OCI-LY3 (cell line): ENCODE results near the gene PCSK2.

Experiments used
- H2AFZ ChIP-seq: fragments of 200-600, 300-600 bp; shearing (Covaris generic); 2 replicates; pipeline ENCODE4 v1.6.0; 2014; ENCODE audit warnings: antibody characterized with exemption, low read depth, low read length
- H3K27ac ChIP-seq: fragments of 200-600, 300-600 bp; sonication (generic); 2 replicates; pipeline ENCODE4 v1.5.1; 2014; ENCODE audit warnings: mild to moderate bottlenecking, low read length, moderate library complexity, mixed read lengths
- H3K27me3 ChIP-seq: fragments of 200-600, 300-600 bp; sonication (generic); 2 replicates; pipeline ENCODE4 v1.6.1; 2014; ENCODE audit warnings: low read depth, low read length, mixed read lengths
- H3K36me3 ChIP-seq: fragments of 200-600, 300-600 bp; sonication (generic); replicated peaks from 2 replicates; pipeline ENCODE3; 2014; ENCODE audit warnings: low read depth, low read length, mixed read lengths
- H3K4me1 ChIP-seq: fragments of 300-600, 200-600 bp; sonication (generic); 2 replicates; pipeline ENCODE4 v1.6.1; 2014; ENCODE audit warnings: low read length, mixed read lengths
- H3K4me2 ChIP-seq: fragments of 200-600, 300-600 bp; sonication (generic); 2 replicates; pipeline ENCODE4 v1.6.1; 2014; ENCODE audit warnings: low read length, mixed read lengths
- H3K4me3 ChIP-seq: fragments of 300-600, 200-600 bp; sonication (generic); 2 replicates; pipeline ENCODE4 v1.5.1; 2014; ENCODE audit warnings: antibody characterized with exemption, mild to moderate bottlenecking, low read length, moderate library complexity
- H3K79me2 ChIP-seq: fragments of 300-600, 200-600 bp; shearing (Covaris generic); 2 replicates; pipeline ENCODE4 v1.6.1; 2014; ENCODE audit warnings: mild to moderate bottlenecking, low read length, mixed read lengths
- H3K9ac ChIP-seq: fragments of 300-600, 200-600 bp; shearing (Covaris generic); 2 replicates; pipeline ENCODE4 v1.6.0; 2014; ENCODE audit warnings: mild to moderate bottlenecking, low read length, moderate library complexity
- H3K9me3 ChIP-seq: fragments of 200-600, 300-600 bp; shearing (Covaris generic); 2 replicates; pipeline ENCODE4 v1.6.1; 2014; ENCODE audit warnings: low read length, mixed read lengths; ENCODE audit not compliant: insufficient read depth
- H4K20me1 ChIP-seq: fragments of 200-600, 300-600 bp; sonication (generic); 2 replicates; pipeline ENCODE4 v1.6.1; 2016; ENCODE audit warnings: low read length, mixed read lengths; ENCODE audit not compliant: insufficient read depth
- EZH2phosphoT487 ChIP-seq: fragments of 200-600 bp; shearing (Covaris generic); IDR thresholded peaks from 2 replicates; pipeline ENCODE4 v1.6.1; 2018; ENCODE audit warnings: antibody characterized with exemption, mixed run types, low read depth
- TF ChIP-seq, protein P1 (sequence below): fragments of 200-600, 300-600 bp; sonication (generic); IDR thresholded peaks from 2 replicates; pipeline ENCODE4 v1.5.1; 2014; ENCODE audit warnings: antibody characterized with exemption, low read length, low read depth

The PCSK2 gene

DNA sequence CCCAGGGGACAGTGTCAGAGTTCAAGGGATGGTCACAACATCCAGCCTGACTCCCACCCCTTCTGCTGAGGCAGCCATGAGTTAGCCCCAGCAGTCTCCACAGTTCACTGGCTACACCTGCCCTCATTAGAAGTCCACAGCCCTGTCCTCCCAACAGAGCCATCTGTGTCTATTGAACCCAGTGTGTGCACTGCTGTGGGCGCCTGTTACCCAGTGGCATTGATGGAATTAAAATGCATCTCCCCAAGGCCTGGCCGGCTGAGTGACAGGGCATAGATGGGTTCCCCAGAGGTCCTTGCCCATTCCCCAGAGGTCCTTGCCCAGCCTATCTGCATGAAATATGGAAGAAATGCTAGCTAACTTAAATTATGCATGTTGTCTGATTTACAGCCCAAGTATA, 73.3 kb downstream of the PCSK2 start:
- no peaks in the 10 kb centered on the region for H3K36me3 ChIP-seq
- no peak overlapping the region for H3K9ac ChIP-seq
- no peak overlapping the region for H3K4me2 ChIP-seq
- H3K79me2 ChIP-seq = no peaks in the 10 kb centered on the region
- no peaks in the 10 kb centered on the region for H3K9me3 ChIP-seq
- no peaks in the 10 kb centered on the region for H4K20me1 ChIP-seq
- H3K4me1 ChIP-seq = no peaks in the 10 kb centered on the region
- no peak overlapping the region for H3K27ac ChIP-seq
- no peak overlapping the region for H3K4me3 ChIP-seq
- no peak for TF ChIP-seq EZH2phosphoT487
- TF ChIP-seq, protein P1, sequence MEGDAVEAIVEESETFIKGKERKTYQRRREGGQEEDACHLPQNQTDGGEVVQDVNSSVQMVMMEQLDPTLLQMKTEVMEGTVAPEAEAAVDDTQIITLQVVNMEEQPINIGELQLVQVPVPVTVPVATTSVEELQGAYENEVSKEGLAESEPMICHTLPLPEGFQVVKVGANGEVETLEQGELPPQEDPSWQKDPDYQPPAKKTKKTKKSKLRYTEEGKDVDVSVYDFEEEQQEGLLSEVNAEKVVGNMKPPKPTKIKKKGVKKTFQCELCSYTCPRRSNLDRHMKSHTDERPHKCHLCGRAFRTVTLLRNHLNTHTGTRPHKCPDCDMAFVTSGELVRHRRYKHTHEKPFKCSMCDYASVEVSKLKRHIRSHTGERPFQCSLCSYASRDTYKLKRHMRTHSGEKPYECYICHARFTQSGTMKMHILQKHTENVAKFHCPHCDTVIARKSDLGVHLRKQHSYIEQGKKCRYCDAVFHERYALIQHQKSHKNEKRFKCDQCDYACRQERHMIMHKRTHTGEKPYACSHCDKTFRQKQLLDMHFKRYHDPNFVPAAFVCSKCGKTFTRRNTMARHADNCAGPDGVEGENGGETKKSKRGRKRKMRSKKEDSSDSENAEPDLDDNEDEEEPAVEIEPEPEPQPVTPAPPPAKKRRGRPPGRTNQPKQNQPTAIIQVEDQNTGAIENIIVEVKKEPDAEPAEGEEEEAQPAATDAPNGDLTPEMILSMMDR = no peak
- H2AFZ ChIP-seq = no peak overlapping the region
- peaks cover 21% of the 10 kb centered on the region for H3K27me3 ChIP-seq

DNA sequence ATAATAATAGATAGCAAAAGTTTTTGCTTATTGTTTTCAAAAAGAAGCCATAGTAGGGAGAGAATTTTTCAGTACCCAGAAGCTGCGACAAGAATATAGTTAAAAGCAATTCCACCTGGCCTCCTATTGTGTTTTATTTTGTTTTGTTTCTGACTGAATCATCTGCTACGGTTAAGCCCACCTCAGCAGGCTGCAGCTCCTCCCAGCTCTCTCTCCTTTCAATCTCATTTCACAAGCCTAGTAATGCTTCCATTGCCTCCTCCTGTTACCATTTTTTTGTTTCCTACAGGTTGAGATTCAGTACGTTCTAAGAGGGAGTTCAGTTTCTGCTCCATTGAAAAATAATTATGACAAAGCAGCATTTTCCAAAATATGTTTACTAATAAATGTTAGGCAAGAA, 77.9 kb downstream of the PCSK2 start:
- no peaks in the 10 kb centered on the region for H3K9me3 ChIP-seq
- TF ChIP-seq, protein P1 = no peak
- no peak for TF ChIP-seq EZH2phosphoT487
- no peaks in the 10 kb centered on the region for H3K36me3 ChIP-seq
- H3K4me3 ChIP-seq = no peak overlapping the region
- H3K4me1 ChIP-seq = no peaks in the 10 kb centered on the region
- H3K9ac ChIP-seq = no peak overlapping the region
- no peak overlapping the region for H3K4me2 ChIP-seq
- H4K20me1 ChIP-seq = no peaks in the 10 kb centered on the region
- H3K27me3 ChIP-seq = peaks cover 28% of the 10 kb centered on the region
- H3K79me2 ChIP-seq = no peaks in the 10 kb centered on the region
- no peak overlapping the region for H3K27ac ChIP-seq
- no peak overlapping the region for H2AFZ ChIP-seq

DNA sequence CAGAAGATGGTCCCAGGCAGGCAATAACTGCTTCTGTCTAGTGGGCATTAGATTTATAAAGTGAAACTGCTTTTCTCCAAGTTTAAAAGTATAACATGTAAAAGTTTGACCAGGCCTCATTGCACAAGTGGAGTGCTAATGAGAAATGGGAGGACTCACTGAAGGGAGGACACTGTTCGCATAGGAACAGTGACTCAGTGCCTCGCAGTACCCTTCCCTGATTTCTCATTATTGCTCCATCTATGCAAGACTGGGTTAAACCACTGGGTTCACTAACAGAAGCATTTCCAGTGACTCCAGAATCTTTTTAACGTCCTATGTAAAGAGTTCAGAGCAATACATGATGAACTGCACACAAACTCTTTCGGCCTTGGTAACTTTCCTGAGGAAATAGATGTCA, 79.6 kb downstream of the PCSK2 start:
- H4K20me1 ChIP-seq = no peaks in the 10 kb centered on the region
- H3K27ac ChIP-seq = no peak overlapping the region
- H3K4me3 ChIP-seq = no peak overlapping the region
- no peak overlapping the region for H3K9ac ChIP-seq
- TF ChIP-seq EZH2phosphoT487 = no peak
- TF ChIP-seq, protein P1 = no peak
- no peak overlapping the region for H3K4me2 ChIP-seq
- H3K36me3 ChIP-seq = no peaks in the 10 kb centered on the region
- no peaks in the 10 kb centered on the region for H3K9me3 ChIP-seq
- no peaks in the 10 kb centered on the region for H3K79me2 ChIP-seq
- no peak overlapping the region for H2AFZ ChIP-seq
- no peaks in the 10 kb centered on the region for H3K4me1 ChIP-seq
- peaks cover 25% of the 10 kb centered on the region for H3K27me3 ChIP-seq

DNA sequence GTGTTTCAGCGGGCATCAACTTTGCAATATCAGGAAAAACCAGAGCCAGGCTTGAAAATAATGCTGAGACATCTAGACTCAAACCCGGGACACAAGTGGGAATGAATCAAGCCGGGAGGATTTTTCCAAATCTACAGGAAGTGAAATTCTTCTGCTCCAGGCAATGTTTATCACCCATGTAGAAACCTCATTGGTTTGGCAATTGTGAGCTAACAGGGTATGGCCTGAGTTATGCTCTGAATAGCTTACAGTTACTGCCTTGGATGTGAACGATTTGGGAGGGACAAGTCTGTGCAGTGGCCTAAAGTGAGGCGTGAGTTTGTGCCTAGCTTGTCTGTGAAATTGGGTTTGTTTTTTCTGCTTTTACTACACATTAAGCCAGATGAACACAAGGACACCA, 87.4 kb downstream of the PCSK2 start:
- no peaks in the 10 kb centered on the region for H3K9me3 ChIP-seq
- no peak overlapping the region for H2AFZ ChIP-seq
- H3K9ac ChIP-seq = no peak overlapping the region
- peaks cover 23% of the 10 kb centered on the region for H3K27me3 ChIP-seq
- no peaks in the 10 kb centered on the region for H3K36me3 ChIP-seq
- H3K27ac ChIP-seq = no peak overlapping the region
- no peaks in the 10 kb centered on the region for H3K79me2 ChIP-seq
- no peak overlapping the region for H3K4me3 ChIP-seq
- no peak overlapping the region for H3K4me2 ChIP-seq
- H3K4me1 ChIP-seq = no peaks in the 10 kb centered on the region
- no peak for TF ChIP-seq EZH2phosphoT487
- TF ChIP-seq, protein P1 = no peak
- no peaks in the 10 kb centered on the region for H4K20me1 ChIP-seq
